ENCODE results near the gene RBP3.

Gene RBP3

DNA sequence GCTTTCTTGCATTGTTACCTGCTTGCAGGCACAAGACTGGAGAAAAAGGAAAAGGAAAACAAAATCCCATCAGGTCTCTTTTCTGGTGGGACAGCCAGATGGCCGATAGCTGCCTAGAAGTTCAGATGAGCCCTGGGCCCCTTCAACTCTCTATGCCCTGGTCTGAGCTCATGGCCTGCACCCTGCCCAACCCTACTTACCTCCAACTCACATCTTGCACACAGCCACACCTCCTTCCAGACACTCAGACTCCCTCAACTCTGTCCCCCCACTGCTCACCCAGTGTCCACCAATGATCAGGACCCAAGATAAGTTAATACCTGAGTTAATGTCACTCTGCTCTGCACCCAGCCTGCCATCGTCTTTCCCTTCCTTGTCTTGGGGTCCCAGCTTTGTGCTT, 10.9 kb downstream of the RBP3 start:
- DNase-seq (ENCODE audit: low read depth), result no peak

- DNase-seq (ENCODE audit: low read depth), result no peak
Observed at GRCh38 chr10:47359626-47360418, 11.7 kb downstream of the RBP3 start.

DNA sequence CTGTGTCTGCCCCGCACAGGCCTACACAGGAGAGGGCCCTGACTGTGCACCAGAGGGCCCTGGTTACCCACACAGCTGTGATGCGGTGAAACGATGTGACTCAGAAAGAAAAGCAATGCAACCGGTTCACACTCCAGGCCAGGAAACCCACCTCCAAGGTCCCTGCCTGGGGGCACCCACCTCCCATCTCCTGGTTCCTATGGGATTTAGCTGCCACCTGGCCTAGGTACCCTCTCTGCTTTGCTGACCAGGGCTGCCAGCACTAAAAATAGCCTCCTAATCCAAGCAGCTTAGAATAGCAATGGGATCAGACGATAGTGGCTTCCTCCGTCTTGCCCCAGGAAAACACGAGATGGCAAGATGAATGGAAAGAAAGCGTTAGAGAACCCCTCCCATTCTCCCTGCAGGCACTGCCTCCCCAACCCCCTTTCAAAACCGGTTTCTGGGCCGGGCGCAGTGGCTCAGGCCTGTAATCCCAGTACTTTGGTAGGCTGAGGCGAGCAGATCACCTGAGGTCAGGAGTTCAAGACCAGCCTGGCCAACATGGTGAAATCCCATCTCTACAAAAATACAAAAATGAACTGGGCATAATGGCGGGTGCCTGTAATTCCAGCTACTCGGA, 12.4 kb downstream of the RBP3 start:
- no peak for DNase-seq (ENCODE audit: low read depth)

DNA sequence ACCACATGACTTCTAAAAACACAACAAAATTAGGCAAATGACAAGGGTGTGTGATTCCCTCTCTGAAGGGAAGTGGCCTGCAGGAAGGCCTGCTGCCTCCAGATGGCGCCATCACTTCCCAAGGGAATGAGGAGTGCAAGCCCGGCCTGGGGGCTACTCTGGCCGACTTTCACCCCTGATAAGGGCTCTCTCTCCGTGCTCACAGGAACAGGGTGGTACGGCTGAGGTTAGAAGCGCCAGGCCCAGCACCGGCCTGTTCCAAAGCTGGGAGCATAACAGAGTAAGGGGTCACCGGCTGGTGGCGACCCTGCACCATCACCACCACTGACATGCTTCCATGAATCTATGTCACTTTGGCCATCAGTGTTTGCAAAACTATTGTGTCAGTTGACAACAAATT, 13.1 kb downstream of the RBP3 start:
- no peak for DNase-seq (ENCODE audit: low read depth)

- DNase-seq (ENCODE audit: low read depth), result no peak
Observed at GRCh38 chr10:47362199-47362598, 14.0 kb downstream of the RBP3 start.

GRCh38 chr10:47363781-47364180, 15.6 kb downstream of the RBP3 start:
- DNase-seq (ENCODE audit: low read depth), result no peak

DNA sequence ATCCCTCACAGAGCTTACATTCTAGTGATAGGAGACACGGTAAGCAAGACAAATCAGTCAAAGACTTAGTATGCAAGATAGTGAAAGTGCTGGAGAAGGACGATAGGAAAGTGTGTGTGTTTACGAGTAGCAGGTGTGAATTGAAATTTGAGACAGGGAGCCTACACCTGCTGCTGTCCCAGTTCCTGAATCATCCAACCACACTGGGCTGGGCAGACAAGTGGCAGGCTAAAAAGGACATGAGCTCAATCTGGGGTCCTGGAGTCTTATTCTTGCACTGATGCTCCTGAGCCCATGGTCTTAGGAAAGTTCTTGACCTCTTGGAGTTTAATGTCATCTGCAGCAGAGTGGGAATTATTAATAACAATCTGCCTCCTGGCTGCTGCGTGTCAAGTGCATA, 16.2 kb downstream of the RBP3 start:
- DNase-seq (ENCODE audit: low read depth), result no peak

DNA sequence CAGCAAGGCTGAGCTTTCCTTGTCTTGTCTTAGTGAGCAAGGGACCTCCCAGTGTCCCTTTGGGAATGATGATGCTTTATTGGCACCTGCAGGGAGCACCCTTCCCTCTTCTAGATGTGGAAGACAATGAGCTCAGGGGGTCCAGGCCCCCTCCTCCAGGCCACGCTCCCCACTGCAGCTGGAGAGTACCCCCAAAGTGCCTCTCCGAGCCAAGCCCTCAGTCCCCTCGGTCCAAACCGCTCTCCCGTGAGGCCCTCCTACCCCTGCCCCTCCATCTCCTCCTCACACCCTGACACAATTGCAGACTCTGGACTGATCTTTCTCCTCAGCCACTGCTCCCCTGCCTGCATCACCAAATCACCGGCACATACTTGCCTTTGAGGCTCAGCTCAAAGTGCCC, 16.7 kb downstream of the RBP3 start:
- DNase-seq (ENCODE audit: low read depth), result no peak

DNA sequence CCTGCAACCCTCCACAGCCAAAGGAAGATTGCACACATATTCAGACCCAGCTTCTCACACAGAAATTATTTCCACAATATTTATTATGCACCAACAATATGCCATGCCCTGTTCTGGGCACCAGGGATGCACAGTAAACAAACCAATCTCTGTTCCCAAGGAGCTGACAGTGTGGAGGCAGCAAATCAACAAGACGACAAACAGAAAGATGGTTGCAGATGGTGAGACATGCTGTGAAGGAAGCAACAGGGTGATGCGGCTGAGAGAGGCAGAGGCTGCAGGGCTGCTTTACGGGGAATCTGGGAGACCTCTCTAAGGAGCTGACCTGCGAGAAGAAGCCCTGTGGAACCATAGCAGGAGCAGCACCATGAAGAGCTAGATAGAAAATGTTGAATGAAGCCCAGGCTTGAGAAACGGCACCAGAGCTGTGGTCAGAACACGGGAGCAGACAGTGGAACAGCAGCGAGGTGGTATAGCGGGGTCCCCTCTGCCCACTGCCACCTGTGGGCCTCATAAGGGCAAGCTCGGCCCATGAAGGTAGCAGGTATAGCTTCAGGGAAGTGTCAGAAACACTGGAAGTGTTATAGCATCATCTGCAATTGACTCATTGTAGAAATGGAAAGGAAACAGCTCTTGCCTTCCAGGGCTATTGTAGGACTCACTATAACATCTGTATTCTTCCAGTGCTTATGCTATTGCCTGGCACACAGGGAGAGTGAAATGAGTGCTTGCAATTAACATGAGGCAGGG, 17.4 kb downstream of the RBP3 start:
- DNase-seq (ENCODE audit: low read depth), result no peak

DNA sequence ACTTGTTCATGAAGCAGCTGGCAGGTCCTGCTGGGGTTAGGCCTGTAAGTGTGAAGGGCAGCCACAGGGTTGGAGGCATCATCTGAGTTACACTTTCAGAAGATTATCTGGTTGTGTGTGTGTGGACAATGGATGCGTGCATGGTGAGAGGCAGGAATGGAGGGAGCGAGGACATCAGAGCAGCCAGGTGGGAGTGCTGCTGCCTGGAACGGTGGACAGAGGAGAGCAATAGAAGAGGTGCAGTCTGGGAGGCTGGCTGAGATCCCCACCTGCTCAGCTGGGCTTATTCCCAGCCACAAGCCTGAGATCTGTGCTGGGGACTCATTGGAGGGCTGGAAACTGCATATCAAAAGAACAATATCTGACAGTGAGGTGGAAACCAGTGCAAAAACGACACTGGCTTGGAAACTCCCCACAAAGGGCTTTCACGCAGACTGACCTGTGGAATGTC, 18.0 kb downstream of the RBP3 start:
- DNase-seq (ENCODE audit: low read depth), result no peak

- no peak for DNase-seq (ENCODE audit: low read depth)
Observed at GRCh38 chr10:47366731-47367460, 18.7 kb downstream of the RBP3 start.

GRCh38 chr10:47367646-47368045, 19.5 kb downstream of the RBP3 start:
- DNase-seq (ENCODE audit: low read depth), result no peak

DNA sequence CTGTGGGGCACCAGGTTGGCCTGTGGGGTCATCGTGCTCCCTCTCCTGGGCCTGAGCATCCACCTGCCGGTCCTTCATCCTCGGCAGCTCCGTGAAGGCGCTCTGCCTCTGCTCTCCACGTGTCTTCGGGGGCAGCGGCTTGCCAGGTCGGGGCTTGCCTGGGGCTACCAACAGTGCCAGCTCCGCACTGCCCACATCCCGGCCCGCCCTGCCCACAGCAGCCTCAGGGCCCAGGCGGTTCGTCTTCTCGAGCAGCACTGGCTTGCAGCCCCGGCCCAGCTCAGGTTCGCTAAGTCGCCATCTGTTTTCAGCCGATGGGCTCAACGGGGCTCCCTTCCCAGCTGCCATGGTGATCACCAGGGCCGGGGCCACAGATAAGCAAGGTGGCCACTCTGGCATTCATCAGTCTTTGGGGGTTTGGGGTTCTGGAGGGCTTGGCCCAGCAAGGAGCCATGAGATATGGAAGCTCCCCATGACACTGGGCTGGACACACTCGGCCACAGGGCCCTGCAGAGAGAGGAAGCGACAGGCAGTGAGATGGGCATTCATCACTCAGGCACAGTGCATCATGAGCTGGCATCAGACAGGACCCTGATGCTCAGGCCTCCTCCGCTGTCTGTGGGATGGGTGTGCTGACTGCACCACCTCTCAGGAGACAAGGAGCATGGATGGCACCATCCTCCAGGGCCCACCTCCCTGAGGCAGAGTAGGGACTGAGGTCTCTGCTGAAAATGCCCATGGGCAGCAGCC, 20.4 kb downstream of the RBP3 start:
- no peak for DNase-seq (ENCODE audit: low read depth)

DNA sequence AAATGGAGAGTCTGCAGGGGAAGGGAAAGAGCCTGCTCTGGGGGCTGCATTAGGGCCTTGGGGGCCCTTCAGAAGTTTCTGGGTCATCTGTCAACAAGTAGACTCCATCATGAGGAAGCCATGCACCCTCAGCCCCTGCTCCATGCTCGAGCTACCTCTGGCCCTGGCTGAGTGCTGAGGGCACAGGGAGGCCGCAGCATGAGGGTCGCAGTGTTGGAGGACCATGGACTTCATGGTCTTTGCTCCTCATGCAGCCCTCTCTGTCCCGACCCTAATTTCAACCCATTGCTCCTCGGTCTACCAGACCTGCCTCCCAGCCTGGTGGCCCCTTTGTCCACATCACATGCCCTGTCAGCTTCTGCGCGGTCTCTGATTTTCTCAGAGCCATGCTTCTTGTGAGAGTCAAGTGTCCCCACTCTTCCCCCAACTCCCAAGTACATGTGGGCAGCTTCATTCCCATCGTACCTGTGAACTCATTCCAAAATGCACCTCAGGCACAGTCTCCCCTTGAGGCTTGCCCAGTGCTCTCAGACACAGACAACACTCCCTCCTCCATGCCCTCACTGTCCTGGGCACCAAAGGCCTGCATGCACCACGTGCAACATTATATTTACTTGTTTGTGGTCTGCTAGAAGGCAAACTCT, 21.2 kb downstream of the RBP3 start:
- no peak for DNase-seq (ENCODE audit: low read depth)

- DNase-seq (ENCODE audit: low read depth), result no peak
Observed at GRCh38 chr10:47370015-47370767, 22.0 kb downstream of the RBP3 start.

GRCh38 chr10:47370878-47371277, 22.7 kb downstream of the RBP3 start:
- no peak for DNase-seq (ENCODE audit: low read depth)

GRCh38 chr10:47371629-47372485, 23.7 kb downstream of the RBP3 start:
- DNase-seq (ENCODE audit: low read depth), result no peak

- DNase-seq (ENCODE audit: low read depth), result no peak
Observed at GRCh38 chr10:47372726-47373125, 24.6 kb downstream of the RBP3 start.

Measured in activated T-helper 1 cell treated with Interleukin-2 at 50 U/mL for 16 hours (primary cell).